ENCODE results near the gene GIGYF2.

Gene GIGYF2

DNA sequence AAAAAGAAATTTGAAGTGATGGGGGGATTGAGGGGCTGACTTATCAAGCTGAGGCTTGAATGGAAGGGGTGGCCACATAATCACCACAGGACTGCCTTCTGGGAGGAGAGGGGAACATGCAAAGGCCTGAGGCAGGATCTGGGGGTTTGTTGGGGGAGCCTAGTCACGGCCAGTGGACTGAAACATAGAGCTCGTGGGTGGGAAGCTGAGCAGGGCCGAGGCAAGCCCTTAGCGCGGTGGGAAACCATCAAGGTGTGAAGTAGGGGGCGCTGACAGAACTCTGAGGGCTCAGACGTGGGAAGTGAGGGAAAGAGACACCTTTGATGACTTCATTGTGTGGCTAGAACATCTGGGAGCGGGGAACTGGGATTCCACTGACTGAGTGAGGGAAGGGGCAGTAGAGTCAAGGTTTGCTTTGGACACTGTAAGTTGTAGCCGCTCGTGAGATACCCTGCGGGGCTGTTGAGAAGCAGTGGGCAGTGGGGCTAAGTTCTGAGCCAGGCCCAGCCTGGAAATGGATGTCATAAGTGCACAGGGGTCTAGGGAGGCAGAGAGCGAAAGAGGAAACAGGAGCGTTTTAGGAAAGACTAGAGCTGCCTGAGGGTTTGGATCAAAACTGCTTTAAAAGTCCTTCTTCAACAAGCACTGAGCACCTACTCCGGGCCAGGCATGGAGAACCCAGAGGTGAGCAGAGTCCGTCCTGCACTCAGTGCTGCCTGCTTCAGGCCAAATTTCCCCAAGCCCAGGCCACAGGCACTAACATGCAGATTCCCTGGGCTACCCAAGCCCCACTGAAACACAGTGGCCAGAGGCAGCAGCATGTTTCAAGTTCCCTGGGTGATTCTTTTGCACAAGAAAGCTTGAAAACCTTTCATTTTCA is 172.2 kb downstream of the GIGYF2 start:
- H3K9me3 ChIP-seq: no peaks in the 10 kb centered on the region
- peaks cover 0 to 2% of the 10 kb centered on the region in 2 donors for H3K27me3 ChIP-seq
- no peaks in the 10 kb centered on the region for H3K36me3 ChIP-seq
- intact Hi-C loops (cut with DNase I; ENCODE audit: low total_unique reads): no loop called here
- DNase-seq: peak; percentile 7 to 31
- H3K4me1 ChIP-seq: peaks cover 0 to 8% (median 0%) of the 10 kb centered on the region in 4 donors
- no peak overlapping the region for H3K27ac ChIP-seq
- H3K4me3 ChIP-seq: no peak overlapping the region
- TF ChIP-seq, protein P1, sequence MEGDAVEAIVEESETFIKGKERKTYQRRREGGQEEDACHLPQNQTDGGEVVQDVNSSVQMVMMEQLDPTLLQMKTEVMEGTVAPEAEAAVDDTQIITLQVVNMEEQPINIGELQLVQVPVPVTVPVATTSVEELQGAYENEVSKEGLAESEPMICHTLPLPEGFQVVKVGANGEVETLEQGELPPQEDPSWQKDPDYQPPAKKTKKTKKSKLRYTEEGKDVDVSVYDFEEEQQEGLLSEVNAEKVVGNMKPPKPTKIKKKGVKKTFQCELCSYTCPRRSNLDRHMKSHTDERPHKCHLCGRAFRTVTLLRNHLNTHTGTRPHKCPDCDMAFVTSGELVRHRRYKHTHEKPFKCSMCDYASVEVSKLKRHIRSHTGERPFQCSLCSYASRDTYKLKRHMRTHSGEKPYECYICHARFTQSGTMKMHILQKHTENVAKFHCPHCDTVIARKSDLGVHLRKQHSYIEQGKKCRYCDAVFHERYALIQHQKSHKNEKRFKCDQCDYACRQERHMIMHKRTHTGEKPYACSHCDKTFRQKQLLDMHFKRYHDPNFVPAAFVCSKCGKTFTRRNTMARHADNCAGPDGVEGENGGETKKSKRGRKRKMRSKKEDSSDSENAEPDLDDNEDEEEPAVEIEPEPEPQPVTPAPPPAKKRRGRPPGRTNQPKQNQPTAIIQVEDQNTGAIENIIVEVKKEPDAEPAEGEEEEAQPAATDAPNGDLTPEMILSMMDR (IDR thresholded peaks at IDR 0.05): no peak

DNA sequence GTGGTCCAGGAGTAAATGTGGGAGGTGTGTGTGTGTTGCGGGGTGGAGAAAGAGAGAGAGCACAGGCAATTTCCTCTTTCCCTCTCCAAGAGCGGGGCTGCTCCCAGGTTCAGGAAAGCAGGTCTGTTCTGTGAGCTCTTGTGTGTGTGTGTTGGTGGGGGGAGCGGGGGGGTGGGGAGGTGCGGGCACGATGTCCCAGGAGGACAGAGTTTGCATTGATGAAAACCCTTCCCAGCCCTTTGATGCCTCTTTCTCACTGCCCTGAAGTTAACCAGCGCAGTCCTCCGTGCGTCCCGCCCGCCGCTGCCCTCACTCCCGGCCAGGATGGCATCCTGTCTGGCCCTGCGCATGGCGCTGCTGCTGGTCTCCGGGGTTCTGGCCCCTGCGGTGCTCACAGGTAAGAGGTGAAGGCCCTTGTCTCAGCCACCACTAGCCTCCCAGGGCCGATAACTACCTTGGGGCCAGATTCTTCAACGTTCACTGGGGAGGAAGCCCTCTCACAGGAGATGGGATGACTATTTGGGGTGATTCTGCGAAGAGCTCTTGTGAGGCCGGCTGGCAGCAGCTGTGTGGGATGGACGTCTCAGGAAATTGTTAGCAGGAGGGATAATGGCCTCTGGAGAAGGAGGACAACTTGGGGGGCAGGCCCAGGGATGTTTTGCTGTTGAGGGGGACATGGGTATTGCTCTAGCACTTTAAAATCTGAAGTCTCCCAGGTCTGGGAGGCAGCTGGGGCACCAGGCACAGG is 173.1 kb downstream of the GIGYF2 start, which contains the start of gene SNORC:
TSS of gene SNORC (plus strand) at position 247 of the 748 bp plus-strand sequence. CDS start at position 325, 78 bp downstream.
- no peaks in the 10 kb centered on the region for H3K9me3 ChIP-seq
- H3K4me1 ChIP-seq: peaks cover 0 to 8% (median 0%) of the 10 kb centered on the region in 4 donors
- no peak within 1 kb of the TSS for H3K27ac ChIP-seq
- peak; percentile 5 to 38 for DNase-seq
- no peaks in the 10 kb centered on the region for H3K36me3 ChIP-seq
- H3K27me3 ChIP-seq: peaks cover 0 to 10% of the 10 kb centered on the region in 2 donors
- intact Hi-C loops (cut with DNase I; ENCODE audit: low total_unique reads): no loop called here
- H3K4me3 ChIP-seq: no peak within 1 kb of the TSS
- TF ChIP-seq, protein P1 (IDR thresholded peaks at IDR 0.05): no peak

DNA sequence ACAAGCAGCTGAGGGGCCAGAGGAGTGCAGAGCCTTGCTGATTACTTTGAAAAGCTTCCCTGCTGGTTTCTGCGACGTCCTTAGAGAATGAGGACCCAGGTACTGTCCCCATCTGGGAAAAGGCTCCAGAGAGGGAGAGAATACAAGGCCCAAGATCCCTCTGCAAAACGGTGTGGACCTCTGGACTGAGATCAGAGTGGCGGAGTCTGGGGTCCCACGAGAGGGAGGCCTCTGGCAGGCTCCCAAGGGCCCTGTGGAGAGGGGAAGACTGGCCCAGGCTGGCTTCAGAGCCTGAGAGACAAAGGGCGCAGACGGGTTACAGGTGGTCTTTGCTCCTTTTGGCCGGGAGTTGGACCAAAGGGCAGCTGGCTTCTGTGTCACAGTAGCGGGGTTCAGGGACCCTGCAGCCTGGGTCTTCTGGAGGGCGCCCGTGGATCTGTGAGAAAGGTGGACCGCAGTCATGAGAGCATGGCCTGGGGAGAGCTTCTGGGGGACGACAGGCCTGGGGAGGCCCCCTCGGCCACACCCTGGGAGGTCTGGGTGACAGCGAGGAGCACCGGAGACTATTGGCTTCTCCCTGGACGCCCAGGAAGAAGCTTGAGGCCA is 173.7 kb downstream of the GIGYF2 start:
- Histone ChIP-seq H3K4me3 (no peak overlapping the region), H3K4me1 (peaks cover 0 to 15% (median 5%) of the 10 kb centered on the region in 4 donors), H3K9me3 (no peaks in the 10 kb centered on the region), H3K27ac (no peak overlapping the region), H3K36me3 (no peaks in the 10 kb centered on the region), H3K27me3 (peaks cover 0 to 17% of the 10 kb centered on the region in 2 donors)
- intact Hi-C loops (cut with DNase I; ENCODE audit: low total_unique reads): no loop called here
- DNase-seq: peak; percentile 3 to 46
- TF ChIP-seq, protein P1 (IDR thresholded peaks at IDR 0.05): no peak

DNA sequence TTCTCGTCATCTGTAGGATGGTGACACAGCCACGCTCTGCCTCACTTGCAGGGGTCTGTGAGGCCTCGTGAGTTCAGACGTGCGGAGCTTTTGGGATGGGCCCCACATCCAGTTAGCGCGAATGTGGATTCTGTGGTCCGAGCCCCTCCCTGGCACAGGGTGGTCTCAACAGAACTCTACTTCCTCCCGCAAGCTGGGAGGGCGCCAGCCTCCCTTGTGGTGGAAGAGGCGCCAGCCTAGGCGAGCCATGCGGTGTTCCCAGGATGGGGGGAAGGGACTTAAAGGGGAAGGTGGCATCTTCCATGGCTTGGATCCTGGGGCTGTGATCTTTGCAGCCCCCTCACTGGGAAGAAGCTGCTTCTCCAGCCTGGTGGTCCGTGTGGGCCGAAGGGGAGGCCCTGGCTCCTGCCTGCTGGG is 174.3 kb downstream of the GIGYF2 start:
- TF ChIP-seq, protein P1 (IDR thresholded peaks at IDR 0.05): no peak
- intact Hi-C loops (cut with DNase I; ENCODE audit: low total_unique reads): no loop called here
- Histone ChIP-seq H3K27ac (no peak overlapping the region), H3K4me3 (no peak overlapping the region), H3K9me3 (no peaks in the 10 kb centered on the region), H3K4me1 (peaks cover 0 to 21% (median 10%) of the 10 kb centered on the region in 4 donors), H3K36me3 (no peaks in the 10 kb centered on the region), H3K27me3 (peaks cover 0 to 23% of the 10 kb centered on the region in 2 donors)
- DNase-seq: peak; percentile 16 to 44
